PC-9 (cell line): ENCODE measurements around the gene PHAF1.

Experiments
- EZH2 ChIP-seq: fragments of 200-600 bp; sonication (generic); IDR thresholded peaks from 2 replicates; pipeline ENCODE4 v1.8.0; 2017; ENCODE audit warnings: antibody characterized with exemption, low read depth
- TF ChIP-seq, protein P1 (sequence below): fragments of 200-600 bp; sonication (generic); conservative IDR thresholded peaks from 2 replicates; pipeline ENCODE4 v1.6.1; 2017; ENCODE audit warnings: mixed run types, antibody characterized with exemption, mild to moderate bottlenecking, moderate library complexity

DNA sequence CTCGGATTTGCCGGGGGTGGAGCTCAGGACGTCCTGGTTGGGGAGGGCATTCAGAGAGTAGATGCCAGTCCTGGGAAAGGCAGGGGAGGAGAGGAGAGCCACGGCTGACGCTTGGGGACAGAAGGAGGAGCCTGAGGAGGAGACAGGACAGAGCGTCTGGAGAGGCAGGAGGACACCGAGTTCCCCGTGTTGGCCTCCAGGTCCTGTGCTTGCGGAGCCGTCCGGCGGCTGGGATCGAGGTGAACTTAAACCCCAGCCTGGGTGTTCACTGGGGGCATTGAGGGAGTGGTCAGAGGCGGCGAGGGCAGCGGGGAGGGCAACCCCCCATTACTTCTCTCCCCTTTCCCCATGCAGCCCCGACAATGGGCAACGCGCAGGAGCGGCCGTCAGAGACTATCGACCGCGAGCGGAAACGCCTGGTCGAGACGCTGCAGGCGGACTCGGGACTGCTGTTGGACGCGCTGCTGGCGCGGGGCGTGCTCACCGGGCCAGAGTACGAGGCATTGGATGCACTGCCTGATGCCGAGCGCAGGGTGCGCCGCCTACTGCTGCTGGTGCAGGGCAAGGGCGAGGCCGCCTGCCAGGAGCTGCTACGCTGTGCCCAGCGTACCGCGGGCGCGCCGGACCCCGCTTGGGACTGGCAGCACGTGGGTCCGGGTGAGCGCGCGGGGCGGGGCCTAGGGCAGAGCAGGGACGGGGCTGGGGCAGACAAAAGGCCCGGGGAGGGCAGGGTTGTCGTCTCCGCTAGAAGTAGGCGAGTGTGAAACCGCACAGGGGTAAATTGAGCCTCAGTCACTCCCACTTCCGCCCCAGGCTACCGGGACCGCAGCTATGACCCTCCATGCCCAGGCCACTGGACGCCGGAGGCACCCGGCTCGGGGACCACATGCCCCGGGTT is 64.3 kb downstream of the PHAF1 start:
- no peak for TF ChIP-seq EZH2
- TF ChIP-seq, protein P1, sequence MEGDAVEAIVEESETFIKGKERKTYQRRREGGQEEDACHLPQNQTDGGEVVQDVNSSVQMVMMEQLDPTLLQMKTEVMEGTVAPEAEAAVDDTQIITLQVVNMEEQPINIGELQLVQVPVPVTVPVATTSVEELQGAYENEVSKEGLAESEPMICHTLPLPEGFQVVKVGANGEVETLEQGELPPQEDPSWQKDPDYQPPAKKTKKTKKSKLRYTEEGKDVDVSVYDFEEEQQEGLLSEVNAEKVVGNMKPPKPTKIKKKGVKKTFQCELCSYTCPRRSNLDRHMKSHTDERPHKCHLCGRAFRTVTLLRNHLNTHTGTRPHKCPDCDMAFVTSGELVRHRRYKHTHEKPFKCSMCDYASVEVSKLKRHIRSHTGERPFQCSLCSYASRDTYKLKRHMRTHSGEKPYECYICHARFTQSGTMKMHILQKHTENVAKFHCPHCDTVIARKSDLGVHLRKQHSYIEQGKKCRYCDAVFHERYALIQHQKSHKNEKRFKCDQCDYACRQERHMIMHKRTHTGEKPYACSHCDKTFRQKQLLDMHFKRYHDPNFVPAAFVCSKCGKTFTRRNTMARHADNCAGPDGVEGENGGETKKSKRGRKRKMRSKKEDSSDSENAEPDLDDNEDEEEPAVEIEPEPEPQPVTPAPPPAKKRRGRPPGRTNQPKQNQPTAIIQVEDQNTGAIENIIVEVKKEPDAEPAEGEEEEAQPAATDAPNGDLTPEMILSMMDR = no peak; the same call in 1 of the 2 replicates
